HG03469 (cell line): ENCODE measurements around the gene RPS6KL1.

ENCODE experiments used
- ATAC-seq: cut with Tn5 transposase; IDR thresholded peaks from one replicate; pipeline ENCODE4 v1.9.1; 2021; ENCODE audit warnings: mild to moderate bottlenecking, moderate library complexity, moderate number of reproducible peaks; ENCODE audit not compliant: unreplicated experiment

Gene RPS6KL1, protein sequence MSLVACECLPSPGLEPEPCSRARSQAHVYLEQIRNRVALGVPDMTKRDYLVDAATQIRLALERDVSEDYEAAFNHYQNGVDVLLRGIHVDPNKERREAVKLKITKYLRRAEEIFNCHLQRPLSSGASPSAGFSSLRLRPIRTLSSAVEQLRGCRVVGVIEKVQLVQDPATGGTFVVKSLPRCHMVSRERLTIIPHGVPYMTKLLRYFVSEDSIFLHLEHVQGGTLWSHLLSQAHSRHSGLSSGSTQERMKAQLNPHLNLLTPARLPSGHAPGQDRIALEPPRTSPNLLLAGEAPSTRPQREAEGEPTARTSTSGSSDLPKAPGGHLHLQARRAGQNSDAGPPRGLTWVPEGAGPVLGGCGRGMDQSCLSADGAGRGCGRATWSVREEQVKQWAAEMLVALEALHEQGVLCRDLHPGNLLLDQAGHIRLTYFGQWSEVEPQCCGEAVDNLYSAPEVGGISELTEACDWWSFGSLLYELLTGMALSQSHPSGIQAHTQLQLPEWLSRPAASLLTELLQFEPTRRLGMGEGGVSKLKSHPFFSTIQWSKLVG

DNA sequence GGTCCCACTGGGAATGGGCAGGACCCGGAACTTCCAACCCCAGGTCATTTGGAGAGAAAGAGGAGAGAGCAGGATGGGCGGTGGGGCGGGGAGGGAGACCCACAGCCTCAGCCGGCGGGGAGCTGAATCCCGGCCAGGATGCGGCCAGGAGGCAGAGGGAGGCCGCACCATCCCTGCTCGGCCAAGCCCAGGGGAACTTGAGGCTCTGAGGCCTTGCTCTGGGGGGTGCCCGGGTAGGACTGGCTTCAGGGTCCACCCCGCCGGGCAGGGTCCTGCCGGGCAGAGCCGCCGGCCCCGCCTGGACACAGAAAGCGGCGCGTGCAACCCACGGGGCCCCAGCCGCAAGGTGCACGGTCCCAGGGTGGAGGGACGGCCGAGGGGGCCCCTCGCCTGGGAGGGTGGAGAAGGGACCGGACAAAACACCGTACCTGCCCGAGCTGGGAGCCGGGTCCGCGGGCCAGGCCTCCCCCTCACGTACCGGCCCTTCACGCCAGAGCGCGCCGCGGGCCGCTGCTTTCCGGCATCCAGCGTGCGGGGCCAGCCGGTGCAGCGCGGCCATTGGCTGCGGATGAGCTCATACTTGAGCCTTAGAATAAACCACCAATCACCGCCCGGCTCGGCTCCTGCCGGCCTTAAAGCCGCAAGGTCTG lies at the start of gene RPS6KL1:
RPS6KL1 (minus strand) TSS at position 509 of the 650 bp plus-strand sequence. CDS start 1,719 bp downstream, outside the sequence.
- peak; percentile 60 for ATAC-seq

DNA sequence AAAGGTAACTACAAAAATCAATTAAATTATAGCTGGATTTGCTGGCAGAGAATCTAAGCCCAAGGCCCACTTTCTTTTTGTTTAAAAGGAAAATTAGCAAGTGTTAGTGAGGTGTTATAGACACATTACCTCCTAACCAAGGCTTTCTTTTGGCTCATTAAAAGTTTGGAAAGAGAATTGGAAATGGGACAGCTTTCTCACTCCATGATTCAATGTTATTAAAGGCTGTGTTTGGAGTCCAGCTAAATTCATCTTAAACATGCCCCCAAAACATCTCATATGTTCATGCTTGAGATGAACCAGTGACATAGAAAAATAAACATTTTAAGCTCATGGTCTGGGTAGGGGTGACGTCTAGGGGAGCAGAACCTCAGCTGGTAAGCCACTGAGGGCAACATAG lies 45.8 kb upstream of the RPS6KL1 start:
- ATAC-seq: no peak

DNA sequence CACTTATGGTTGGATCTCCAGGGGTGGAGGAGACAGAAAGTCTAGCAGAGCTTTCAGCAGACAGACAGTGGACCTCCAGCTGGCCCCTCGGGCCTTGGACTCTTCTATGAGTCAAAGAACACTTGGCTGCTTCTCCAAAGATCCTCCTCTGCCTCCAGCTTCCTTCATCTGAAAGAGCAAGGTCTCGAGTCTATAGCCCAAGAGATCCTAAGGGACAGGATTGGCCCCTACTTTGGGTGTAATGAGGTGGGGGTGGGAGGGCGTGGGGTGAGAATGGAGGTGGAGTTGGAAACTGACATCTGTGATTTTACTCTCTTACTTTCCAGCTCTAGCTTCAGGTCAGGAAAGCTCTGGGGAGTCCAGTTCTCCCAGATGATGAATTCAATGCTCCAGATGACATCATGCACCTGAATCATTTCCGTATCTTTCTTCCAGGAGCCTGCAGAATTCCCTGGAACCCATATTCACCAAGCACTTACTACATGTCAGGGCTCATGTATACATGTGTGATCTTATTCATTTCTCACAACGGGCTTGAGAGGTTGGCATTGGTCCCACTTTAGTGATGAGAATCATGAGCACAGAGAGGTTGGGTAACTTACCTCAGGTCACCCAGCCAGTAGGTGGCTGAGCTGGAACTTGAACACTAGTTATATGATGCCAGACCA lies 42.6 kb upstream of the RPS6KL1 start:
- no peak for ATAC-seq

DNA sequence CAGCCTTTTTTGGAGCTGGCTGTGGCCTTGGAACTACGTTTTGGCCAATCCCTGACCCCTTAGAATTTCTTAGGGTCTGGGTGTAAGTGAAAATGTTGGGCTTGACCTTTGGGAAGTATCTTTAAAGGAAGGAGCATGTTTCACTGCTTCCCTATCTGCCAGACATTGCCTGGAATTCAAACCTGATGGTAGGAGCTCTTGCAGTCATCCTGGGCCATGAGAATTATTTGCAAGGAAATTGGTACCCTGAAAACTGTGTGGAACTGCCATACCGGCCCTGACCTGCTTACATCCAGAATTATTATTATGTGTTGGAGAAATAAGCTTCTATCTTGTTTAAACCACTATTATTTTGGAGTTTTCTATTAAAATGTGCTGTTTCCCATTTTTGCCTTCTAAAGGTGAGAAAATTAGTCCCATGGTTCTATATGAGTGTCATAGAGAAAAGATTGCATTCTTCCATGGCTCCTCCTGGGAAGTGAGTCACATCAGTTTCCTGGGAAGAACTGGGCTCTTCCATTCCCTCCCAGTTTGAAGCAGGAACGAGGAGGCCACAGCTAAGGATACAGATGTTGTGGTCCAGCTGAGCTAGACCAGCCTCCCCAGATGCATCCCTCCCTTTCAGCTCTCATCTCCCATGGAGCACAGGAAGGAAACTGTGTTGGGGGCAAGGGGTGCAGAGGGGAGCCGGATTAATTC lies 41.9 kb upstream of the RPS6KL1 start:
- ATAC-seq: no peak

DNA sequence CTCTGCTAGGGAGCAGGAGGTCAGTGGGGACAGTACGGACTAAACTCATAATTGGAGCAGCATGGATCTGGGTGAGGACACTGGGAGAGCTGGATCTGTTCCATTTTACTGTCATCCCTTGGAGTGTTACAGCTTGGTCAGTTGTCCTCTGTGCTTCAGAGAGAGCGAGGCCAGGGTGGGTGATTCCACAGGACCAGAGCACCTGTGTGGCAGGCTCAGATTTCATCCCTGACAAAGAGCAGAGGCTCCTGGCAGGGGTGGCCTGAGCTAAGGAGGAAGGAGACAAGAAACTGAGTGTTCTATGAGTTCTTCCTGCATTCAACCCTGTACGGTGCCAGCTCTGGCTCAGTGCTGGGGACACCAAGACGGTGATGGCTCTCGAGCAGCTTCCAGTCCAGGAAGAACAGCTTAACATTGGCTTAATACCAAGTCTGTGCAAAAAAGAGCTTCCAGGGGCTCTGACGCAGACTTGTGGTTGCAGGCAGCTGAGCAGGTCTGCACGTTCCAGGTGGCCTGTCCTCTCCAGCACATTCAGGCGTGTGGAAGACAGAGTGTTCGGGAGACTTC lies 40.7 kb upstream of the RPS6KL1 start:
- no peak for ATAC-seq

DNA sequence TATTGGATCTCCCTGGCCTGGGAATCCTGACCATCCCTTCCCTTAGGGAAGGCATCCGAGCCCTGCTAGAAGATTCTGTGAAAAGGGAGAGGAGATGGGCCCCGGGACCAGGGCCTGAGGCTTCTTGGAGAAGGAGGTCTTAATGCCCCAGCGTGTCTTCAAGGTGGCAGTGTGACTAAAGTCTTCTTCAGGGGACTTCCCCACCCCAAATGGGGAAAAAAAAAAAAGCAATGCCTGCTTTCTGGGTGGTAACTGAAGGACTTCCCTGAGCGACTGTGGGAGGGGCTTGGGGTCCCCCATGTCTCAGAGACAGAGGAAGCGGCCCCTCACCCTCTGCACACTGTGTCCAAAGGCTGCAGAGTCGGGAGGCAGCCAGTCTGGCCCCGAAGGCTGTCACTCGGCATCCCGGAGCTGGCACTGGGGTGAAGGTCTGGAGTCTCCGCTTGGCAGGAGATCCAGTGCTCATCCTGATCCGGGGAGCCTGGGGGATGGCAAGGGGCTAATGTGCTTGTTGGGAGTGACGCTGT lies 40.2 kb upstream of the RPS6KL1 start:
- no peak for ATAC-seq

DNA sequence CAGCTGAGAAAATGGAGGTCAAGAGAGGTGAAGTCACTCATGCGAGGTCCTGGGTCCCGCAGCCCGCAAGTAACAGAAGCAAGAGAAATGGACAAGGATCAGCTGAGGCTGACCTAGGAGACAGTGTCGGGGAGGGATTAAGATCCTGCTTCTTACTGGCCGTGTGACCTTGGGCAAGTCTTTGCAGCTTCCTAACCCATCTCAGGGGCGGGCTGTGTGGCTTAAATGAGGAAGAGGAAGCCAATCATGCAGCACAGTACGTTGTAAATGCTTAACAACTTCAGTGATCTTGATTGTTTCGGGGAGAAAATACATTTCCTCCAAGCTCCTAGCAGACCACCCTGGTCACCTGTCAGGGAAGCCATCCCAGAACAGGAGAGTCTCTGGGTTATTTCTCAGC lies 39.4 kb upstream of the RPS6KL1 start:
- ATAC-seq: no peak

DNA sequence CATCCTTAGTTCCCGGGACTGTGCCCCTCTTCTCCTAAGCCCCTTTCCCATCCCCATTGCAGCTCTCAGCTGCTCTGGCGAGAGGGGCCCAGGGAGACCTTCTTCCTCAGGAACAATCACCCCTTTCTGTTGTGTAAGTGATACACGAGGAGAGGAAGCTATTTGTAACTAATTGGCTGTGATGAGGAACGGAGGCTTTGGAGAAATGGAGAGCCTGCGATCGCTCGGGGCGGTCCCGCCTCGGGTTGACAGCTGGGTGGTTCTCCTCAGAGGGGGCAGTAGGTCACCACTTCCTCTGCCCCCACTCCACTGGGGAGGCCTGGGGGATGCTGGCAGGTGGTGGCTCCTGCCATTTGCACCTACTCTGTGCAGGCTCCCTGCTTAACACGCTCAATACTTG lies 39.0 kb upstream of the RPS6KL1 start:
- ATAC-seq: no peak

DNA sequence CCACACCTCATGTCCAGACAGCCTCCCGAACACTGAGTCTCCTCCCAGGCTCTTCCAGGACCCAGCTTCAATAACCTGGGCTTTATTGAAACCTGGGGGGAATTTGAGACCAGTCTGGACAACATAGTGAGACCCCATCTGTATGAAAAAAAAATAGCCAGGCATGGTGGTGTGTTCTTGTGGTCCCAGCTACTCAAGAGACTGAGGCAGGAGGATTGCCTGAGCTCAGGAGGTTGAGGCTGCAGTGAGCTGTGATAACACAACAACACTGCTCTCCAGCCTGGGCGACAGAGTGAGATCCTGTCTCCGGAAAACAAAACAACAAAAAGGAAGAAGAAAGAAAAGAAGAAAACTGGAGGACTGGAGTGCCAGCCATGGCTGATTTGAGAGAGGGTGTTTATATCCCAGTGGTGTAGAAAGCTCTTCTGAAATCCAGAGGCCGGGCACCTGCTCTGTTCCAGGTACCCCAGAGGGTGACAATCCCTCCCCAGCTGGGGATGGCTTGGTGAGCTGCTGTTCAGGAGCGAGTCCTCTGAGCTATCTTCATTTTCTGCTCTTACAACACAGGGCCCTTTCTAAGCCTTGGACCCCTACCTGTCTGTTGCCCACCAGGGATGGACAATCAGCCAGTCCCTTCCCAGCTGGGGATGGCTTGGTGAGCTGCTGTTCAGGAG lies 38.3 kb upstream of the RPS6KL1 start:
- no peak for ATAC-seq

DNA sequence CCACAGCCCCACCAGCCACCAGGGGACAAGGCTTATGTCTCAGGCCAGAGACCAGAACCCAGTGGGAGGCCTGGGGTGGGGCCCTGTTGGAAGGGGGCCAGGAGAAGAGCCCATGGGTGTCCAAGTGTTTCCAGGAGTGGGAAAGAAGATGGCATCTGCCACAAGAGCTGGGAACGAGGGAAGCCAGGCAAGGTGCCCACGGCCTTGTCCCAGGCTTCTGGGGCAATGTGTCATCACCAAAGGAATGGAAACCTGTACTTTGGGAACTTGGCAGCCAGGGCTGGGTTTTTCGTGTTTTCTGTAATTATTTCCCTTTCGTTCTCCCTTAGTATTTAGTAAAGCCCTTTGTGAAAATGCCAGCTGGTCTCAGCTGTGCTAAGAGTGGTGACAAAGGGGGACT lies 37.7 kb upstream of the RPS6KL1 start:
- ATAC-seq: no peak

DNA sequence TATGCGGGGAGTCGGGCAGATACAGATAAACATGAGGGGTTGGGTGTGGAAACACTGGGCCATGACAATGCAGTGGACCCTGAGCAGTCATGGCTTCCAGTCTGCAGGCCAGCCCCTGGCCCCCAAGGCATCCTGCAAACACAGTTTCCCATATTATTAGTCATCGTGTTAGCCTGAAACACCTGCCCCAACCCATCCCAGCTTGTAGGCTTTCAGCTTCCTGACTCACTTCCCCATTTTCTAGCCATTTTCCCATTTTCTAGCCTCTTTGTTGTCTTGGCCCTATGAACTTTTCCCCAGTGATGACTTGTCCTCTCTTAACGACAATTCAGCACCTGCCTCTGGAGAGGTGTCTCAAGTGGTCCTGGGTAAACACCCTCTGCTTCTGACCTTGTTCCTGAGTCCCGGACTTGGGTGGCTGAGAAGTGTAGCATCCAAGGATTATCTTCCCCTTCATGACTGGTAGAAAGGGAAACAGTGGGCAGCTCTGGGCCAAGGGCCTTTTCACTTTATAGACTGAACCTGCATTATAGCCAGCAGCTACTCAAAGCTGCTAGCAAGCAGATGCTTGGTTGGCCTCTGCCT lies 36.6 kb upstream of the RPS6KL1 start:
- no peak for ATAC-seq

DNA sequence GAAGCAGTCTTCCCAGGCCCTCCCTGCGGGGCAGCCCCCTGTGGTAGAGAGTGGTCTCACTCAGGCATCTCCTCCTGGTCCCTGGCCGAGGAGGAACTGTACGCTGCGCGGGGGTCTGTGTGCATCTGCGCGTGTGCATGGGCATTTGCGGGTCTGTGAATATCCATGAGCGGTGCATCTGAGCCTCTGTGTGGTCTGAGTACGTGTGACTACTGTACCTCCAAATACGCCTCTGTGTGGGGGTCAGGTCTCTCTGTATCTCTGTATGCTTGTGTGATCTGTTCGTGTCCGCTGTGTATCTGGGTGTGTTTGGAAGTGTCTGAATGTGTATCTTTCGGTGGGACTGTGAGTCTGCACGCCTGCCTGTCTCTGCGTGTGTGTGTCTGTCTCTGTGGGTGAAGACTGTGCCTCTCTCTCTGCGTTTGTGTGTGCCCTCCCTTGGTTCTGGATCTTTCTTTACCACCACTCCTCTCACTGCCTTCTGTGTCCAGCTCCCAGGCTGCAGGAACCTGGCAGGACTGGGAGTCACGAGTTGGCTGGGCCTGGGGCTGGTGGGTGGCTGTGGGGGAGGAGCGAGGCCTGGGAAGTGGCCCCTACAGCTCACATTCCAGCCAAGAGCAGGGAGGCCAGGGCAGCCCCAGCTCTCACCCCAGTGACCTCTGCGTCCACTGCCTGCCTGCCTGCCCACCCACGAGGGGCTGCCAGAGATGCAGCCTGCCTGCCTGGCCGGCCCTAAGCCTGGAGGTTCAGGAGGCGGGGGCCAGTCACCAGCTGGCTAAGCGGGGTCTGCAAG lies 33.4 kb upstream of the RPS6KL1 start:
- ATAC-seq: no peak

DNA sequence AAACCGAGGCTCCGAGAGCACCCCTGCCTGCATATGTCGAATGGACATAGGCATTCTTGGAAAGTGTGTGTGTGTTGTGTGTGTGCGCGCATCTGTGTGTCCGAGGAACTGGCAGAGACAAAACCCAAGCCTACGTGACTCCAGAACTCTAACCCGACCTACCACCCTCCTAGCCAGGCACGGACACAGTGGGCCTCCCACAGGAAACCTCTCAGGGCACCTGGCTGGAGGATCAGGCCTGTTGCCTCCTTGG lies 32.9 kb upstream of the RPS6KL1 start:
- no peak for ATAC-seq

DNA sequence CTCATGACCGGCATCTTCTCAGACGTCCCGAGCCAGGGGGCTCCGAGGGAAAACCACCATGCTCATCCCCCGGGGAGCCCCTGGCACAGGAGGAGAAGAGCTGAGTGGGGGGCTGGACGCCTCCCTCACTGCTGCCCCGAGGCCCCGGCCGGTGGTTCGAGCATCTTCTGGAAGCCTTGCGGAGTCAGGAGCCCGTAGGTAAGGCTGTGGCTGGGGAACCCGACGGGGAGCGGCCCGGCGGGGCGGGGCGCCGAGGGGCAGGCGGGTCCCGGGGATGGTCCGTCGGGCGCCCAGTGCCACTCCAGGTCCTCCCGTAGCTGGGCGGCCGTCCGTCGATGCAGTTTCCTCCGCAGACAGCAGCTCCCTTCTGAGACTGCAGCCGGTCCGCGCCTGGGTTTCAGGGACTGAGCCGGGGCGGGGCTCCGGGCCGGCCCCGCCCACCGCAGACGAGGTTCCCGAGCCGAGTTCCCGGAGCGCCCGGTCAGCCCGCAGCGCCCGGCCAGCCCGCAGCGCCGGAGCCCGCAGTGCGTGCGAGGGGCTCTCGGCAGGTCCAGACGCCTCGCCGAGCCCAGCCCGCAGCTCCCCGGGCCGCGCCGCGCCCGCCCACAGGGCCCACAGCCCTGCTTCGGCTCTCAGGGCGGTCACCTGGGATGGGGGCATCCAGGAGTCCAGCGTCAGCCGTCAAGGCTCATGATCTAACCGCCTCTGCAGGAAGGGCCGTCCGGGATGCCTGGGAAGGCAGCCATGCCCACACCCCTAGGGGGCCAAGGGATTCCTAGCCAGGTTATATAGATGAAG lies 32.4 kb upstream of the RPS6KL1 start, which contains the start of gene PGF:
PGF (minus strand) TSS at position 369 of the 798 bp plus-strand sequence; CDS start at position 14, 355 bp downstream.
- no peak for ATAC-seq

DNA sequence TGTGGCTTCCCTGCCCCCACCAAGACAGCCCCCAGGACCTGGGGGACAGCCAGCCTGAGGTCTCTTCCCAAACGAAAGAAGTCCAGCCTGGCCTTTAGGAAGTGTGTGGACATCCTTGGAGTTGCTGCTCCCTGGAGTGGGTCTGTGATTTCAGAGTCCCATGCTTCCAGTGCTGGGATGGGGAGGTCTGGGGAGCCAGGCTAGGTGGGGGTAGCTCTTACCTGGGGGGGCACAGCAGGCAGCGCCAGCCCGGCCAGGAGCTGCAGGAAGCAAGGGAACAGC lies 31.8 kb upstream of the RPS6KL1 start:
- ATAC-seq: no peak

DNA sequence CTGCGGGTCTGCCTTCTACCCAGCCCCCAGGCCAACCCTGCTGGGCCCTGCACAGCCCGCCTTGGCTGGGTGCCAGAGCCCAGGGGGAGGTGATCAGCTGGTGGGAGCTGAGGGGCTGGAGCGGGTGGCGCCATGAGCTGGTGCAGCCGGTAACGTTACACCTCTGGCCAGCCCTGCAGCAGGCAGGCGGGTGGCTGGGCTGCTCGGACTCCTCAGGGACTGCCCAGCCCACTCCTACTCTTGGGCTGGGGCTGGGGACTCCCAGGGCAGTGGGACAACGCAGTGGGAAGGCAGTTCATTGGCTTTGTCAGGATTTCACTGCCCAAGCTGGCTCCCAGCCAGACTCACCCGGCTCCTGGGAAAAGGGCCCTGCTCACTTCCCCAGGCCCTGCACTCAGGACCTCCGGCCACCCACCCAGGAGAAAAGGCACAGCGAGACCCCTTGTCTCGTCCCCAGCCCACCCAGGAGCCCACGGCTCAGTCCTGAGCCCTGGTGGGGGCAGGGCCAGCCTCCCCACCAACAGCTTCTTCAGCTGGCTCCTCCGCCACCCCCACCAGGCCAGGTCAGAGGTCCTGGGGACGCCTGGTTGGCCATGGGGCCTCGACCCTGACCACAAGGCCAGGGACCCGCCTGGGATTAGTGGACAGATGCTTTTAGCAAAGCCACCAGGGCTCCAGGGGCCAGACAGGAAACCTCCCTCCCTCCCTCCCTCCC lies 31.3 kb upstream of the RPS6KL1 start:
- no peak for ATAC-seq

DNA sequence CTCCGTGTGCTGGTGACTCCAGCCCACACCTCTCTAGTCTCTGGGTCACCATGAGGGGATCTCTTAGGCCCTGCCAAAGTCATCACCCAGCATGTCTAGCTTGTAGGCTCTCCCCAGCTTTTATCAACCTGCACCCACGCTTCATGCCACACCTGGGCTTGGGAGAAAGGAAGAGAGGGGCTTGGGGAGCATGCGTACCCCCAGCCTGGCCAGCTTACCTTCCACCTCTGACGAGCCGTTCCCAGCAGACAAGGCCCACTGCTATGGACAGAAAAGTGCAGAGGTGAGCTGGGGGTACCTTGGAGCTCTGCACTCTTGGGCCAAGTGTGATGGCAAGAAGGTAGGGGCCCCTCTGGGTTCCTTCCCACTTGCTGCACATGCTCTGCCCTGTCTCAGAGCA lies 30.6 kb upstream of the RPS6KL1 start:
- no peak for ATAC-seq
